Nucleus accumbens (tissue), 56 donors: ENCODE results near the gene ST6GALNAC5.
A peak's percentile ranks its signal among the peaks of the same experiment; 100 is the strongest.

ENCODE experiments used
- DNase-seq, 56 donors: peaks; one replicate each; lab custom pipeline; 2025; lab: John Stamatoyannopoulos, UW

Gene ST6GALNAC5

DNA sequence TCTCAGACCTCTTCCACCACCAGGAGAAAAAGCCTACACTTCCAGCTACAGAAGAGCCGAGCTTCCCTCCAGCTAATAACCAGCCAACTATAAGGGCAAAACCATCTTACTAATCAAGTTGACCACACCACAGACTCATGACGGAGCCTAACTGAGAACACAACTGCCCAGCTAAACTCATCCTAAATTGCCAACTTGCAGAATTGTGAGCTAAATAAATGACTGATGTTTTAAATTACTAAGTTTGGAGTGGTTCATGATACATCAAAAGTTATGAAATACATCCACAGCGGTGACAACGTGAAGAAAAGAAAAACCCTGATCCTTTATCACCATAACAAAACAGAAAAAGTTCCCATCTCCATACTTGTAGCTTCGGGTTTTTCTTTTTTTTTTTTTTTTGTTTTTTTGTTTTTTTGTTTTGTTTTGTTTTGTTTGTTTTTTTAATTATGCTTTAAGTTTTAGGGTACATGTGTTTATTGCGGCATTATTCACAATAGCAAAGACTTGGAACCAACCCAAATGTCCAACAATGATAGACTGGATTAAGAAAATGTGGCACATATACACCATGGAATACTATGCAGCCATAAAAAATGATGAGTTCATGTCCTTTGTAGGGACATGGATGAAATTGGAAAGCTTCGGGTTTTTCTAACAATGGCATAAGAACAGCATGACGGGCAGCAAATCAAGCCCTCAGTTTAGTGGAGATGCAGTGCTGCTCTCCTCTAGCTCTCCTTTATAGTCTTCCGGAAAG, 229.4 kb downstream of the ST6GALNAC5 start:
- DNase-seq: no peak

DNA sequence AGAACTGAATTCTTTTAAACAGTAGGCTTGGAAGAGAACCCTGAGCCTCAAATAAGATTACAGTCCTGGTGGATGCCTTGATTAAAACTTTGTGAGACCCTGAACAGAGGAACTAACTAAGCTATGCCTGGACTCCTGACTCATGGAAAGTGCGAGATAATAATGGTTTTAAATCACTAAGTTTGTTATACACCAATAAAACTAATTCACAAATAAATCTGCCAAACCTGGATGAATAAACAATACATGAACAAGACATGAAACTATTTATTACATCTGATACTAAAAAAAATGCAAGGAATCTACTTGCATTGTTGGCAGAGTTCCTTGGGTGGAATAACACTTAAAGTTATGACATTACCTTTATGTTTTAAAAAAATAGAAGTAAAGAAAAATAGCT, 233.6 kb downstream of the ST6GALNAC5 start:
- DNase-seq: no peak

DNA sequence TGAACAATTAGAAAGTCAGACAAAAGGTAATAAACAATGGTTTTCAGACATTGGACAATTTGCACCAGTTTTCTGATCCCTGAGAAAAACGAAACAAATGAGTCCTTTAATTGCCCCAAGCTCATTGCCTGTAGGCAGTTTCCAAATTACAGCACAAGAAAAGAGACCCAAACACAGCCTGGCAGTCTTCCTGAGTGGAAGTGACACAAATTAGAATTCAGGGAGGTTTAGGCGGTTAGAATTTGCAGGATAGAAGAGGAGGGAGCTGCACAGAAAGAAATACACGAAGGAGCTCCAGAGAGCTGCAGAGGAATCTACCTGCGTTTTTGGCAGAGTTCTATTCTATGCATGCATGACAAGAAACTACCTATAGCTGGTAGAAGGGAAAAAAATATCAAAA, 236.2 kb downstream of the ST6GALNAC5 start:
- peak in 3 of 56 donors; percentile 5 to 28 (median 12) for DNase-seq

- DNase-seq: no peak
These were observed 237.4 kb downstream of the ST6GALNAC5 start for GRCh38 chr1:77104672-77105071.
